GM18951 (cell line): ENCODE data around the gene MAD1L1.
"Not testable (repeated sequence)": the region's sequence is repeated elsewhere in the genome, so short reads cannot be mapped to it uniquely, and the experiment has no call there.

Experiments
- POLR2A ChIP-seq: IDR thresholded peaks from 4 replicates; pipeline ENCODE4 v1.6.1; 2011; ENCODE audit warnings: mild to moderate bottlenecking; ENCODE audit not compliant: insufficient read length, insufficient read depth; ENCODE audit errors: extremely low read depth
- in situ Hi-C: fragments of 300-500 bp; cut with MboI; formaldehyde crosslinking; loops from one replicate; pipeline ENCODE4 v1.12.0; 2022; ENCODE audit warnings: low sequenced_read_pairs, mixed read lengths, inconsistent platforms; ENCODE audit not compliant: unreplicated experiment

MAD1L1 gene

GRCh38 chr7:1999278-1999984, 233.3 kb downstream of the MAD1L1 start:
- in situ Hi-C loops, result no loop called here
- no peak for TF ChIP-seq POLR2A

GRCh38 chr7:1998146-1998545, 234.6 kb downstream of the MAD1L1 start:
- in situ Hi-C loops, result no loop called here
- no peak for TF ChIP-seq POLR2A

- TF ChIP-seq POLR2A, result no peak
- in situ Hi-C loops, result no loop called here
Measured at GRCh38 chr7:1997537-1998076, 235.1 kb downstream of the MAD1L1 start.

GRCh38 chr7:1996816-1997215, 235.9 kb downstream of the MAD1L1 start:
- TF ChIP-seq POLR2A, result no peak
- in situ Hi-C loops, result no loop called here

GRCh38 chr7:1995911-1996420, 236.8 kb downstream of the MAD1L1 start:
- in situ Hi-C loops, result not testable (repeated sequence)

GRCh38 chr7:1995426-1995825, 237.3 kb downstream of the MAD1L1 start:
- in situ Hi-C loops, result no loop called here
- TF ChIP-seq POLR2A, result no peak

GRCh38 chr7:1994931-1995330, 237.8 kb downstream of the MAD1L1 start:
- in situ Hi-C loops, result no loop called here
- no peak for TF ChIP-seq POLR2A

GRCh38 chr7:1993776-1994740, 238.7 kb downstream of the MAD1L1 start:
- in situ Hi-C loops, result no loop called here
- no peak for TF ChIP-seq POLR2A

- TF ChIP-seq POLR2A, result no peak
- in situ Hi-C loops, result no loop called here
Measured at GRCh38 chr7:1993031-1993695, 239.6 kb downstream of the MAD1L1 start.

GRCh38 chr7:1992554-1992953, 240.2 kb downstream of the MAD1L1 start:
- no peak for TF ChIP-seq POLR2A
- in situ Hi-C loops, result no loop called here

- in situ Hi-C loops, result no loop called here
- no peak for TF ChIP-seq POLR2A
Measured at GRCh38 chr7:1990001-1990670, 242.6 kb downstream of the MAD1L1 start.

- in situ Hi-C loops, result no loop called here
- no peak for TF ChIP-seq POLR2A
Measured at GRCh38 chr7:1989049-1989860, 243.5 kb downstream of the MAD1L1 start.
